ENCODE results near the gene RTP4. TPM values are rescaled to one million over a fixed set of nuclear protein-coding genes. Genes with fewer than 3 reads are reported as not detected.

The RTP4 gene
- total RNA-seq, 1 donor from 2014 or later: 10.9 TPM

GRCh38 chr3:187385296-187385695 lies 17.1 kb downstream of the RTP4 start:
- no peak overlapping the region for H3K27ac ChIP-seq
- intact Hi-C loops (cut with DNase I): no loop called here
- no peak overlapping the region for H3K4me3 ChIP-seq
- H3K9me3 ChIP-seq: peaks cover 11% of the 10 kb centered on the region
- TF ChIP-seq CTCF (IDR thresholded peaks at IDR 0.05): no peak
- DNase-seq: no peak
- H3K36me3 ChIP-seq: no peaks in the 10 kb centered on the region
- ATAC-seq: no peak
- H3K27me3 ChIP-seq (ENCODE audit: low read depth): no peaks in the 10 kb centered on the region
- no peaks in the 10 kb centered on the region for H3K4me1 ChIP-seq

GRCh38 chr3:187396661-187397060 lies 28.5 kb downstream of the RTP4 start:
- no peak for ATAC-seq
- no peaks in the 10 kb centered on the region for H3K4me1 ChIP-seq
- DNase-seq: no peak
- no peaks in the 10 kb centered on the region for H3K9me3 ChIP-seq
- H3K4me3 ChIP-seq: no peak overlapping the region
- intact Hi-C loops (cut with DNase I): no loop called here
- H3K36me3 ChIP-seq: no peaks in the 10 kb centered on the region
- no peak overlapping the region for H3K27ac ChIP-seq
- no peak for TF ChIP-seq CTCF (IDR thresholded peaks at IDR 0.05)
- H3K27me3 ChIP-seq (ENCODE audit: low read depth): no peaks in the 10 kb centered on the region

- H3K4me3 ChIP-seq: no peak overlapping the region
- DNase-seq (no peak), ATAC-seq (no peak)
- H3K36me3 ChIP-seq: no peaks in the 10 kb centered on the region
- no peaks in the 10 kb centered on the region for H3K9me3 ChIP-seq
- H3K27me3 ChIP-seq (ENCODE audit: low read depth): no peaks in the 10 kb centered on the region
- intact Hi-C loops (cut with DNase I): no loop called here
- no peak for TF ChIP-seq CTCF (IDR thresholded peaks at IDR 0.05)
- H3K27ac ChIP-seq: no peak overlapping the region
- H3K4me1 ChIP-seq: no peaks in the 10 kb centered on the region
Observed at GRCh38 chr3:187398955-187399354, 30.8 kb downstream of the RTP4 start.

GRCh38 chr3:187400756-187401155 lies 32.6 kb downstream of the RTP4 start:
- ATAC-seq (no peak), DNase-seq (no peak)
- Histone ChIP-seq H3K36me3 (no peaks in the 10 kb centered on the region), H3K27me3 (ENCODE audit: low read depth) (no peaks in the 10 kb centered on the region), H3K4me1 (no peaks in the 10 kb centered on the region), H3K4me3 (no peak overlapping the region), H3K27ac (no peak overlapping the region), H3K9me3 (no peaks in the 10 kb centered on the region)
- TF ChIP-seq CTCF (IDR thresholded peaks at IDR 0.05): no peak
- intact Hi-C loops (cut with DNase I): no loop called here

GRCh38 chr3:187401856-187402255 lies 33.7 kb downstream of the RTP4 start:
- ATAC-seq: no peak

More at GRCh38 chr3:187401856-187402255, 33.7 kb downstream of the RTP4 start:
- H3K9me3 ChIP-seq: no peaks in the 10 kb centered on the region
- H3K36me3 ChIP-seq: no peaks in the 10 kb centered on the region
- TF ChIP-seq CTCF (IDR thresholded peaks at IDR 0.05): no peak
- H3K4me1 ChIP-seq: no peaks in the 10 kb centered on the region
- intact Hi-C loops (cut with DNase I): no loop called here
- H3K4me3 ChIP-seq: no peak overlapping the region
- H3K27me3 ChIP-seq (ENCODE audit: low read depth): no peaks in the 10 kb centered on the region
- no peak overlapping the region for H3K27ac ChIP-seq
- DNase-seq: no peak

Data from lower lobe of right lung (tissue), 2 donors.